PC-9 (cell line): ENCODE measurements around the gene PTPRT. TPM values are rescaled to one million over a fixed set of nuclear protein-coding genes. Genes with fewer than 3 reads are reported as not detected.

Experiments
- BruUV-seq: library from RNA; stranded (reverse); fragments of 400-500 nt; replicated peaks from 2 replicates; lab custom pipeline; 2021; lab: Mats Ljungman, UMichigan
- CTCF ChIA-PET: fragments of 300-600 bp; sonication (Branson Sonifier 250); formaldehyde crosslinking; loops from one replicate; lab custom pipeline; 2022; ENCODE audit warnings: antibody characterized with exemption; lab: Charles Lee
- POLR2A ChIA-PET: fragments of 300-600 bp; sonication (Branson Sonifier 250); formaldehyde crosslinking; loops from one replicate; lab custom pipeline; 2022; ENCODE audit warnings: antibody characterized with exemption; ENCODE audit not compliant: unreplicated experiment; lab: Charles Lee
- DNase-seq, 2 experiments: peaks; one replicate each; pipeline versions ENCODE4 v3.0.0 to v3.0.0-alpha.2; 2015 to 2022; ENCODE audit warnings: mixed read lengths in 1 of 2
- H2AFZ ChIP-seq: fragments of 200-600 bp; sonication (generic); 2 replicates; pipeline ENCODE4 v1.8.1; 2017; ENCODE audit warnings: antibody characterized with exemption
- H3F3A ChIP-seq: fragments of 200-600 bp; sonication (generic); 2 replicates; pipeline ENCODE4 v1.8.1; 2017; ENCODE audit warnings: antibody characterized with exemption, mild to moderate bottlenecking, low read depth; ENCODE audit not compliant: insufficient read depth
- H3K27ac ChIP-seq: fragments of 200-600 bp; sonication (generic); 2 replicates; pipeline ENCODE4 v1.6.1; 2016; ENCODE audit warnings: mixed run types
- H3K27me3 ChIP-seq: fragments of 200-600 bp; sonication (generic); 2 replicates; pipeline ENCODE4 v1.6.1; 2016; ENCODE audit warnings: low read depth, mixed run types; ENCODE audit not compliant: insufficient read depth
- H3K36me3 ChIP-seq: fragments of 200-600 bp; sonication (generic); 2 replicates; pipeline ENCODE4 v1.6.1; 2016; ENCODE audit warnings: low read depth, mixed run types
- H3K4me1 ChIP-seq: fragments of 200-600 bp; sonication (generic); replicated peaks from 2 replicates; pipeline ENCODE4 v1.6.1; 2016; ENCODE audit warnings: mixed run types; ENCODE audit not compliant: insufficient read depth
- H3K4me2 ChIP-seq: fragments of 200-600 bp; sonication (generic); 2 replicates; pipeline ENCODE4 v1.6.1; 2017; ENCODE audit warnings: mixed run types
- H3K4me3 ChIP-seq: fragments of 200-600 bp; sonication (generic); 2 replicates; pipeline ENCODE4 v1.6.1; 2016; ENCODE audit warnings: mixed run types
- H3K79me2 ChIP-seq: fragments of 200-600 bp; sonication (generic); 2 replicates; pipeline ENCODE4 v1.6.1; 2017; ENCODE audit warnings: low read depth, mixed run types
- H3K9me2 ChIP-seq: fragments of 200-600 bp; sonication (generic); 2 replicates; pipeline ENCODE4 v1.8.1; 2017; ENCODE audit warnings: mild to moderate bottlenecking; ENCODE audit not compliant: insufficient read depth
- H3K9me3 ChIP-seq: fragments of 200-600 bp; sonication (generic); 2 replicates; pipeline ENCODE4 v1.8.1; 2016; ENCODE audit warnings: low read depth; ENCODE audit not compliant: insufficient read depth
- H4K20me1 ChIP-seq: fragments of 200-600 bp; sonication (generic); 2 replicates; pipeline ENCODE4 v1.8.1; 2017; ENCODE audit not compliant: insufficient read depth
- EZH2 ChIP-seq: fragments of 200-600 bp; sonication (generic); IDR thresholded peaks from 2 replicates; pipeline ENCODE4 v1.8.0; 2017; ENCODE audit warnings: antibody characterized with exemption, low read depth
- intact Hi-C: fragments of 100-400 bp; cut with micrococcal nuclease; formaldehyde crosslinking; loops from one replicate; pipeline ENCODE4 v1.10.0; 2022; ENCODE audit not compliant: unreplicated experiment
- total RNA-seq: library from RNA; stranded (reverse); gene quantifications from 2 replicates; pipeline ENCODE4 v1.2.3, GENCODE V29; 2021
- TF ChIP-seq, protein P1 (sequence below): fragments of 200-600 bp; sonication (generic); conservative IDR thresholded peaks from 2 replicates; pipeline ENCODE4 v1.6.1; 2017; ENCODE audit warnings: mixed run types, antibody characterized with exemption, mild to moderate bottlenecking, moderate library complexity

Gene PTPRT
- total RNA-seq, 1 experiment from 2014 or later = not detected

DNA sequence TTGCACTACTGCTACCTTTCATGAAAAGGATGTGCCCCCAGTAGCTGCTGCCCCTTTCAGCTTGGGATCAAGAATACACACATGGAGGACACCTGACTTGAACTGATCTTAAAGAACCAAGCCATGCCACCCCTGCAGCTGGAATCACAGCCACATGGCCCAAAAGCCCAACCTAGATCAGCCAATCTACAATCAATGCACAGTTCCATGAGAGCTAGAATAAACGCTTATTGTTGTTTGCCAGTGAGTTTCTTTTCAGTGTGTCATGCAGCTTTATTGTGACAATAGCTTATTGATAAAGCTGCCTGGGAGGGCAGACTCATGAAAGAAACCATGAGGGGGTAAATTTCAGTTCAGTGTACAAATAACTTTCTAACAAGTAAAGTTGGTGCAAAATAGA is 397.7 kb downstream of the PTPRT start:
- H3K79me2 ChIP-seq = no peaks in the 10 kb centered on the region
- no peak overlapping the region for H3K27ac ChIP-seq
- peaks cover 44% of the 10 kb centered on the region for H3K27me3 ChIP-seq
- no peaks in the 10 kb centered on the region for H3F3A ChIP-seq
- H3K36me3 ChIP-seq = no peaks in the 10 kb centered on the region
- H3K4me3 ChIP-seq = no peak overlapping the region
- H3K9me2 ChIP-seq = no peaks in the 10 kb centered on the region
- CTCF ChIA-PET = no interaction called here
- no peak overlapping the region for H2AFZ ChIP-seq
- no peak for TF ChIP-seq EZH2
- TF ChIP-seq, protein P1, sequence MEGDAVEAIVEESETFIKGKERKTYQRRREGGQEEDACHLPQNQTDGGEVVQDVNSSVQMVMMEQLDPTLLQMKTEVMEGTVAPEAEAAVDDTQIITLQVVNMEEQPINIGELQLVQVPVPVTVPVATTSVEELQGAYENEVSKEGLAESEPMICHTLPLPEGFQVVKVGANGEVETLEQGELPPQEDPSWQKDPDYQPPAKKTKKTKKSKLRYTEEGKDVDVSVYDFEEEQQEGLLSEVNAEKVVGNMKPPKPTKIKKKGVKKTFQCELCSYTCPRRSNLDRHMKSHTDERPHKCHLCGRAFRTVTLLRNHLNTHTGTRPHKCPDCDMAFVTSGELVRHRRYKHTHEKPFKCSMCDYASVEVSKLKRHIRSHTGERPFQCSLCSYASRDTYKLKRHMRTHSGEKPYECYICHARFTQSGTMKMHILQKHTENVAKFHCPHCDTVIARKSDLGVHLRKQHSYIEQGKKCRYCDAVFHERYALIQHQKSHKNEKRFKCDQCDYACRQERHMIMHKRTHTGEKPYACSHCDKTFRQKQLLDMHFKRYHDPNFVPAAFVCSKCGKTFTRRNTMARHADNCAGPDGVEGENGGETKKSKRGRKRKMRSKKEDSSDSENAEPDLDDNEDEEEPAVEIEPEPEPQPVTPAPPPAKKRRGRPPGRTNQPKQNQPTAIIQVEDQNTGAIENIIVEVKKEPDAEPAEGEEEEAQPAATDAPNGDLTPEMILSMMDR = no peak
- no peaks in the 10 kb centered on the region for H3K9me3 ChIP-seq
- intact Hi-C loops = no loop called here
- no peak overlapping the region for H3K4me2 ChIP-seq
- no peaks in the 10 kb centered on the region for H4K20me1 ChIP-seq
- DNase-seq = no peak
- H3K4me1 ChIP-seq = no peaks in the 10 kb centered on the region
- no TSS peak for BruUV-seq
- POLR2A ChIA-PET = no interaction called here

DNA sequence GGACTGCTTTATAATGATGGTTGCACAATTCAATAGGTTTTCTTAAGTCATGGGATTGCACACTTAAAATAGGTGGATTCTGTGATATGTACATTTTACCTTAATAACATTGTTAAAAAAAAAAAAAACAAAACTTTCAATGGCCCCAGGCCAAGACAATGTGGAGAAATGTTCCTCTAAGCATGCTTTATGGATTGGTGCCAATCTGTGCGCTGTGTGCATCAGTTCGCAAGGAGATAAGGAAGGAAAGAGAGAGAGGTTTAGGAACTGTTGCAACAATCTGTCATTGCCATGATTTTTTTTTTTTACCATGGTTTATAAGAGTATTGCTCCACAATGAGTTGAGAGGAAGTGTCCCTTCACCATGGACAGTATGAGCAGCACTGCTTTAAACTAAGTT is 399.6 kb downstream of the PTPRT start:
- peaks cover 28% of the 10 kb centered on the region for H3K27me3 ChIP-seq
- TF ChIP-seq, protein P1 = no peak
- H3K4me2 ChIP-seq = no peak overlapping the region
- ChIA-PET CTCF (no interaction called here), POLR2A (no interaction called here)
- no peaks in the 10 kb centered on the region for H3K4me1 ChIP-seq
- no peak overlapping the region for H3K27ac ChIP-seq
- H3K9me2 ChIP-seq = no peaks in the 10 kb centered on the region
- BruUV-seq = no TSS peak
- H3K9me3 ChIP-seq = no peaks in the 10 kb centered on the region
- no peaks in the 10 kb centered on the region for H4K20me1 ChIP-seq
- DNase-seq = no peak
- no peak overlapping the region for H2AFZ ChIP-seq
- H3K36me3 ChIP-seq = no peaks in the 10 kb centered on the region
- intact Hi-C loops = no loop called here
- H3F3A ChIP-seq = no peaks in the 10 kb centered on the region
- H3K79me2 ChIP-seq = no peaks in the 10 kb centered on the region
- H3K4me3 ChIP-seq = no peak overlapping the region

DNA sequence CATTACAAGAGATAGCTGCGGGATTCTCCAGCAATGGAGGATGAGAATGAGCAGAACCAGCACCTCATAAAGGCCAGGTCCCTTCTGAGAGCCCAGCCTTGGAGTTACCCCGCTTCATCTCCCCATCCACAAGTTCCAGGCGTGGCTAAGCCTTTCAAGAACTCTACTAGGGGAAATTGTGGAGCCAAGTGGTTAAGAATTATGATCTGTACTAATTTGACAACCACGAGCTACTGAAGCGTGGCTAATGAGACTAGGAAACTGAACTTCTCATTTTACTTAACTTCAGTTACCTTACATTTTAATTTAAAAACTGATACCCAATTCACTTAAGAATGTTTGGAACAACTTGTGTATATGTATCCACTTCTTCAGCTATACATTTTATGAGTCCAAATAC is 401.0 kb downstream of the PTPRT start:
- H3K27ac ChIP-seq = no peak overlapping the region
- no peaks in the 10 kb centered on the region for H3F3A ChIP-seq
- H3K4me2 ChIP-seq = no peak overlapping the region
- no peaks in the 10 kb centered on the region for H3K4me1 ChIP-seq
- no peaks in the 10 kb centered on the region for H3K79me2 ChIP-seq
- H3K9me2 ChIP-seq = no peaks in the 10 kb centered on the region
- H3K4me3 ChIP-seq = no peak overlapping the region
- H2AFZ ChIP-seq = no peak overlapping the region
- TF ChIP-seq, protein P1 = no peak
- no peak for TF ChIP-seq EZH2
- no peaks in the 10 kb centered on the region for H3K36me3 ChIP-seq
- ChIA-PET CTCF (no interaction called here), POLR2A (no interaction called here)
- H4K20me1 ChIP-seq = no peaks in the 10 kb centered on the region
- no TSS peak for BruUV-seq
- H3K27me3 ChIP-seq = peaks cover 14% of the 10 kb centered on the region
- no peaks in the 10 kb centered on the region for H3K9me3 ChIP-seq
- DNase-seq = no peak
- intact Hi-C loops = no loop called here
